Measurements from ENCODE around the gene ADAMTS8. TPM values are rescaled to one million over a fixed set of nuclear protein-coding genes. Genes with fewer than 3 reads are reported as not detected.

Gene ADAMTS8
- total RNA-seq, 2 donors from 2014 or later = 1.00 to 4.0 TPM

DNA sequence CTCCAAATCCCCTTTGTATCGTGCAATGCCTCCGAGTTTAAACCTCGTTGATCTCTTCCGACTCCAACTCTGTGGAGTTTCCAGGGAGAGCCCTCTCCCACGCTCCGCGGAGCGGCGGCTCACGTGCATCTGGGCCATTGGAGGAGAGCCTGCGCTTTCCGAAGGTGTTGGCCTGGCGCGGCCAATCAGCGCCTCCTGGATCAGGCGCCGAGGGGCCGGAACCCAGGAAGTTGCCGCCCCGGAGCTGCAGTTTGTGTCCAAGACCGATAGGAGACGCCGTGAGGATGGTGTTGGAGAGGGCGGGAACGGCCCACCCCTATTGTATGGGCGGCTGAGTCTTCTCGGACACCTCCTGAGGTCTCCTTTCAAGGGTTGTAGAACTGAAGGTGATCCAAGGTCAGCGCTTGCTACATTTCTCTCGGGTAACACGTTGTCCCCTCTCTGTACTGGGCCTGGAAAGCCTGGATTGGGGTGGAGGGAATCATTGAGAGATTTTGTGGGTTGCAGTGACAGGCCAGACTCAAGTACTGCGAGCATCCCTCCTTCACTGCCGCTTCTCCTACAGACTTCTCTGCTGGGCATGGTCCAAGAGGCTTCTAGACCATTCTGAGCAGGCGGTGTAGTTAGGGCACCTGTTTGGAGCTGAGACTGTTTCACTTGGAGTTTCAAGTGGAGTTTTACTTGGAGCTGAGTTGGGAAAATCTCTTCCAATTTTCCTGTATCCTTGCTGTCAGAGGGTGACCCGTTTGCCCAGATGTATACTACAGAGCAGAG, 21.8 kb upstream of the ADAMTS8 start:
- Mint-ChIP-seq H3K4me1 (peaks cover 5% of the 10 kb centered on the region), H3K27me3 (ENCODE audit: insufficient read depth) (peaks cover 72% of the 10 kb centered on the region), H3K9me3 (peaks cover 1% of the 10 kb centered on the region), H3K4me3 (peak overlapping the region; percentile 63), H3K36me3 (ENCODE audit: low read depth) (no peaks in the 10 kb centered on the region), H3K27ac (peak overlapping the region; percentile 49)
- Histone ChIP-seq H3K27me3 (ENCODE audit: control insufficient read depth, insufficient read depth, low read length, poor library complexity, severe bottlenecking) (peaks cover 41% of the 10 kb centered on the region), H3K4me3 (ENCODE audit: low read length) (peak overlapping the region; percentile 81), H3K4me1 (ENCODE audit: control insufficient read depth, insufficient read depth, low read length) (no peaks in the 10 kb centered on the region), H3K9ac (ENCODE audit: extremely low read depth, low read length, poor library complexity, severe bottlenecking) (no peak overlapping the region), H3K27ac (ENCODE audit: low read depth, low read length) (no peak overlapping the region), H3K36me3 (ENCODE audit: control insufficient read depth, insufficient read depth, low read length) (no peaks in the 10 kb centered on the region), H3K9me3 (ENCODE audit: control insufficient read depth, low read length) (no peaks in the 10 kb centered on the region)
- TF ChIP-seq, protein P1, sequence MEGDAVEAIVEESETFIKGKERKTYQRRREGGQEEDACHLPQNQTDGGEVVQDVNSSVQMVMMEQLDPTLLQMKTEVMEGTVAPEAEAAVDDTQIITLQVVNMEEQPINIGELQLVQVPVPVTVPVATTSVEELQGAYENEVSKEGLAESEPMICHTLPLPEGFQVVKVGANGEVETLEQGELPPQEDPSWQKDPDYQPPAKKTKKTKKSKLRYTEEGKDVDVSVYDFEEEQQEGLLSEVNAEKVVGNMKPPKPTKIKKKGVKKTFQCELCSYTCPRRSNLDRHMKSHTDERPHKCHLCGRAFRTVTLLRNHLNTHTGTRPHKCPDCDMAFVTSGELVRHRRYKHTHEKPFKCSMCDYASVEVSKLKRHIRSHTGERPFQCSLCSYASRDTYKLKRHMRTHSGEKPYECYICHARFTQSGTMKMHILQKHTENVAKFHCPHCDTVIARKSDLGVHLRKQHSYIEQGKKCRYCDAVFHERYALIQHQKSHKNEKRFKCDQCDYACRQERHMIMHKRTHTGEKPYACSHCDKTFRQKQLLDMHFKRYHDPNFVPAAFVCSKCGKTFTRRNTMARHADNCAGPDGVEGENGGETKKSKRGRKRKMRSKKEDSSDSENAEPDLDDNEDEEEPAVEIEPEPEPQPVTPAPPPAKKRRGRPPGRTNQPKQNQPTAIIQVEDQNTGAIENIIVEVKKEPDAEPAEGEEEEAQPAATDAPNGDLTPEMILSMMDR (conservative IDR thresholded peaks at IDR 0.05) = peak; percentile 84
- WGBS, 2 experiments (ENCODE audit: insufficient coverage in 1 of 2, insufficient read length in 1 of 2) = 16 to 28% methylated on average over 22 to 34 of the region's 34 CpGs
- DNase-seq = peak; percentile 97

DNA sequence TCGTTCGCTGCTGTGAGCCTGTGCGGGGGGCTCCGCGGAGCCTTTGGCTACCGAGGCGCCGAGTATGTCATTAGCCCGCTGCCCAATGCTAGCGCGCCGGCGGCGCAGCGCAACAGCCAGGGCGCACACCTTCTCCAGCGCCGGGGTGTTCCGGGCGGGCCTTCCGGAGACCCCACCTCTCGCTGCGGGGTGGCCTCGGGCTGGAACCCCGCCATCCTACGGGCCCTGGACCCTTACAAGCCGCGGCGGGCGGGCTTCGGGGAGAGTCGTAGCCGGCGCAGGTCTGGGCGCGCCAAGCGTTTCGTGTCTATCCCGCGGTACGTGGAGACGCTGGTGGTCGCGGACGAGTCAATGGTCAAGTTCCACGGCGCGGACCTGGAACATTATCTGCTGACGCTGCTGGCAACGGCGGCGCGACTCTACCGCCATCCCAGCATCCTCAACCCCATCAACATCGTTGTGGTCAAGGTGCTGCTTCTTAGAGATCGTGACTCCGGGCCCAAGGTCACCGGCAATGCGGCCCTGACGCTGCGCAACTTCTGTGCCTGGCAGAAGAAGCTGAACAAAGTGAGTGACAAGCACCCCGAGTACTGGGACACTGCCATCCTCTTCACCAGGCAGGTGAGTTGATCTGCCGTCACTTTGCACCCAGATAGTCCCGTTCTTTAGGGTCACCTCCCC, 21.0 kb upstream of the ADAMTS8 start:
- Mint-ChIP-seq H3K27ac (no peak overlapping the region), H3K4me3 (peak overlapping the region; percentile 63), H3K4me1 (peaks cover 5% of the 10 kb centered on the region), H3K27me3 (ENCODE audit: insufficient read depth) (peaks cover 69% of the 10 kb centered on the region), H3K36me3 (ENCODE audit: low read depth) (no peaks in the 10 kb centered on the region), H3K9me3 (peaks cover 1% of the 10 kb centered on the region)
- no peaks in the 10 kb centered on the region for H3K9me3 ChIP-seq (ENCODE audit: control insufficient read depth, low read length)
- H3K4me3 ChIP-seq (ENCODE audit: low read length) = peak overlapping the region; percentile 81
- no peaks in the 10 kb centered on the region for H3K4me1 ChIP-seq (ENCODE audit: control insufficient read depth, insufficient read depth, low read length)
- H3K27ac ChIP-seq (ENCODE audit: low read depth, low read length) = no peak overlapping the region
- TF ChIP-seq, protein P1 (conservative IDR thresholded peaks at IDR 0.05) = no peak
- peaks cover 41% of the 10 kb centered on the region for H3K27me3 ChIP-seq (ENCODE audit: control insufficient read depth, insufficient read depth, low read length, poor library complexity, severe bottlenecking)
- no peak overlapping the region for H3K9ac ChIP-seq (ENCODE audit: extremely low read depth, low read length, poor library complexity, severe bottlenecking)
- no peaks in the 10 kb centered on the region for H3K36me3 ChIP-seq (ENCODE audit: control insufficient read depth, insufficient read depth, low read length)
- peak; percentile 72 for DNase-seq
- 4 to 5% methylated on average over 18 to 64 of the region's 64 CpGs for WGBS, 2 experiments (ENCODE audit: insufficient coverage in 1 of 2, insufficient read length in 1 of 2)

DNA sequence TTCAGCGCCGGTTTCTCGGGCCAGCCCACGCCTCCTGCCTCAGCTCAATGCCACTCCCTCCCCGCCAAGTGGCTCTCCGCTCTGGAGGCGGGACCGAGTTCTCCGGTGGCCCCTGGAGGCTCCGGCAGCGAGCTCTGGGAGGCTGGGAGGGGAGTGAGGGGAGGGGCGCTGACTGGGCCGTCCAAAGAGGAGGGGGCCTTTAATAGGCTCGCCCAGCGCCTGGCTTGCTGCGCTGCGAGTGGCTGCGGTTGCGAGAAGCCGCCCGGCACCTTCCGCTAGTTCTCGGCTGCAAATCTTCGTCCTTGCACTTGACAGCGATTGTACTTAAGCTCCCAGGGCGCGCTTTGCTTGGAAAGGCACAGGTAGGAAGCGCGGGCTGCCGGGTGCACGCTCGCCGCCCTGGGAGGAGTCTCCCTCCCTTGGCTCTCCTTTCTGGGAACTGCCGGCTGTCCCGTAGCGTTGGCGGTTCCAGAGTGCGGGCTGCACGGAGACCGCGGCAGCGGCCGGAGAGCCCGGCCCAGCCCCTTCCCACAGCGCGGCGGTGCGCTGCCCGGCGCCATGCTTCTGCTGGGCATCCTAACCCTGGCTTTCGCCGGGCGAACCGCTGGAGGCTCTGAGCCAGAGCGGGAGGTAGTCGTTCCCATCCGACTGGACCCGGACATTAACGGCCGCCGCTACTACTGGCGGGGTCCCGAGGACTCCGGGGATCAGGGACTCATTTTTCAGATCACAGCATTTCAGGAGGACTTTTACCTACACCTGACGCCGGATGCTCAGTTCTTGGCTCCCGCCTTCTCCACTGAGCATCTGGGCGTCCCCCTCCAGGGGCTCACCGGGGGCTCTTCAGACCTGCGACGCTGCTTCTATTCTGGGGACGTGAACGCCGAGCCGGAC, 20.3 kb upstream of the ADAMTS8 start, which contains the start of gene ADAMTS15:
TSS of gene ADAMTS15 (plus strand) at position 230 of the 894 bp plus-strand sequence. CDS start at position 559, 329 bp downstream.
- no peak within 1 kb of the TSS for H3K27ac Mint-ChIP-seq
- Histone ChIP-seq H3K4me3 (ENCODE audit: low read length) (peak within 1 kb of the TSS; percentile 81), H3K9ac (ENCODE audit: extremely low read depth, low read length, poor library complexity, severe bottlenecking) (no peak within 1 kb of the TSS), H3K27me3 (ENCODE audit: control insufficient read depth, insufficient read depth, low read length, poor library complexity, severe bottlenecking) (peaks cover 41% of the 10 kb centered on the region), H3K27ac (ENCODE audit: low read depth, low read length) (no peak within 1 kb of the TSS), H3K9me3 (ENCODE audit: control insufficient read depth, low read length) (no peaks in the 10 kb centered on the region), H3K36me3 (ENCODE audit: control insufficient read depth, insufficient read depth, low read length) (no peaks in the 10 kb centered on the region), H3K4me1 (ENCODE audit: control insufficient read depth, insufficient read depth, low read length) (no peaks in the 10 kb centered on the region)
- H3K36me3 Mint-ChIP-seq (ENCODE audit: low read depth) = no peaks in the 10 kb centered on the region
- H3K4me3 Mint-ChIP-seq = peak within 1 kb of the TSS; percentile 63
- peaks cover 63% of the 10 kb centered on the region for H3K27me3 Mint-ChIP-seq (ENCODE audit: insufficient read depth)
- peaks cover 1% of the 10 kb centered on the region for H3K9me3 Mint-ChIP-seq
- peak; percentile 98 for DNase-seq
- H3K4me1 Mint-ChIP-seq = peaks cover 5% of the 10 kb centered on the region
- TF ChIP-seq, protein P1 (conservative IDR thresholded peaks at IDR 0.05) = no peak
- WGBS, 2 experiments (ENCODE audit: insufficient coverage in 1 of 2, insufficient read length in 1 of 2) = 0% methylated on average over 32 to 75 of the region's 75 CpGs
